Measurements from ENCODE around the gene POMP.

- TF ChIP-seq POLR2A (IDR thresholded peaks at IDR 0.05), result no peak
- TF ChIP-seq, protein P1, sequence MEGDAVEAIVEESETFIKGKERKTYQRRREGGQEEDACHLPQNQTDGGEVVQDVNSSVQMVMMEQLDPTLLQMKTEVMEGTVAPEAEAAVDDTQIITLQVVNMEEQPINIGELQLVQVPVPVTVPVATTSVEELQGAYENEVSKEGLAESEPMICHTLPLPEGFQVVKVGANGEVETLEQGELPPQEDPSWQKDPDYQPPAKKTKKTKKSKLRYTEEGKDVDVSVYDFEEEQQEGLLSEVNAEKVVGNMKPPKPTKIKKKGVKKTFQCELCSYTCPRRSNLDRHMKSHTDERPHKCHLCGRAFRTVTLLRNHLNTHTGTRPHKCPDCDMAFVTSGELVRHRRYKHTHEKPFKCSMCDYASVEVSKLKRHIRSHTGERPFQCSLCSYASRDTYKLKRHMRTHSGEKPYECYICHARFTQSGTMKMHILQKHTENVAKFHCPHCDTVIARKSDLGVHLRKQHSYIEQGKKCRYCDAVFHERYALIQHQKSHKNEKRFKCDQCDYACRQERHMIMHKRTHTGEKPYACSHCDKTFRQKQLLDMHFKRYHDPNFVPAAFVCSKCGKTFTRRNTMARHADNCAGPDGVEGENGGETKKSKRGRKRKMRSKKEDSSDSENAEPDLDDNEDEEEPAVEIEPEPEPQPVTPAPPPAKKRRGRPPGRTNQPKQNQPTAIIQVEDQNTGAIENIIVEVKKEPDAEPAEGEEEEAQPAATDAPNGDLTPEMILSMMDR (IDR thresholded peaks at IDR 0.05), result no peak
Observed at GRCh38 chr13:28705461-28706083, 46.6 kb downstream of the POMP start.

Data from uterus (tissue), 2 donors.